ENCODE results near the gene CD81.

- TF ChIP-seq POLR2A (IDR thresholded peaks at IDR 0.05) = peak in 2 of 4 donors; percentile 40 to 47
- TF ChIP-seq CTCF (IDR thresholded peaks at IDR 0.05) = peak in 1 of 6 experiments; percentile 15
These were observed 68.0 kb downstream of the CD81 start, which contains the start of gene KCNQ1 for GRCh38 chr11:2444821-2445745.
